Thyroid gland (tissue), 4 donors: ENCODE data around the gene CREB3. TPM values are rescaled to one million over a fixed set of nuclear protein-coding genes. Genes with fewer than 3 reads are reported as not detected.
A peak's percentile ranks its signal among the peaks of the same experiment; 100 is the strongest.

Source experiments
- DNase-seq, 2 donors: peaks; one replicate each; pipeline ENCODE4 v3.0.0-alpha.2; 2019
- H3K27ac ChIP-seq, 3 donors: fragments of 200-600 bp; sonication (generic); 1 replicate in 2 of 3; 2 replicates in 1 of 3; pipeline ENCODE4 v1.5.1; 2016 to 2019; ENCODE audit warnings: mild to moderate bottlenecking in 1 of 3, moderate library complexity in 1 of 3
- H3K27me3 ChIP-seq: fragments of 200-600 bp; sonication (generic); one replicate; pipeline ENCODE4 v1.5.1; 2019
- H3K36me3 ChIP-seq, 2 donors: fragments of 200-600 bp; sonication (generic); one replicate each; pipeline ENCODE4 v1.5.1; 2016 to 2019
- H3K4me1 ChIP-seq, 2 donors: fragments of 200-600 bp; sonication (generic); one replicate each; pipeline ENCODE4 v1.5.1; 2017 to 2019
- H3K4me3 ChIP-seq, 3 donors: fragments of 200-600 bp; sonication (generic); replicated peaks in 1 of 3; 1 replicate in 2 of 3; 2 replicates in 1 of 3; pipeline ENCODE4 v1.5.1; 2016; ENCODE audit warnings: mild to moderate bottlenecking in 1 of 3
- H3K9me3 ChIP-seq: fragments of 200-600 bp; sonication (generic); one replicate; pipeline ENCODE4 v1.5.1; 2017
- CTCF ChIP-seq, 6 experiments: fragments of 200-600 bp in 3 of 6; fragments of 450-650 bp in 3 of 6; sonication (generic) in 3 of 6; IDR thresholded peaks; one replicate each; pipeline ENCODE4 v1.5.1; 2016 to 2019; ENCODE audit warnings: antibody characterized with exemption in 6 of 6, mild to moderate bottlenecking in 2 of 6, inconsistent platforms in 1 of 6, moderate library complexity in 1 of 6
- POLR2A ChIP-seq, 2 donors: fragments of 450-650 bp; IDR thresholded peaks; one replicate each; pipeline ENCODE4 v1.6.1; 2017; ENCODE audit warnings: antibody characterized with exemption in 2 of 2, mild to moderate bottlenecking in 2 of 2, moderate library complexity in 1 of 2
- WGBS, 2 donors: methylation state at CpG; one replicate each; pipeline ENCODE4 v1.1.5; 2017; 5-methylcytosine and 5-hydroxymethylcytosine counted together
- intact Hi-C: fragments of 100-400 bp; cut with DNase I; formaldehyde crosslinking; loops from one replicate; pipeline ENCODE4 v1.15.1; 2023
- total RNA-seq, 4 donors: library from RNA; depleted of rRNA; stranded (reverse); fragments of >200 nt; gene quantifications; one replicate each; pipeline ENCODE4 v1.2.3, GENCODE V29; 2016

Gene CREB3
- total RNA-seq, 4 donors from 2014 or later: 44.9 to 73.0 (median 51.3) TPM

- no peak for TF ChIP-seq POLR2A (IDR thresholded peaks at IDR 0.05)
- TF ChIP-seq CTCF (IDR thresholded peaks at IDR 0.05): no peak
- H3K4me3 ChIP-seq: no peak overlapping the region
- H3K36me3 ChIP-seq: peaks cover 98 to 99% of the 10 kb centered on the region in 2 donors
- DNase-seq: no peak
- H3K27me3 ChIP-seq: no peaks in the 10 kb centered on the region
- no peaks in the 10 kb centered on the region for H3K4me1 ChIP-seq
- H3K27ac ChIP-seq: no peak overlapping the region
- WGBS, 2 donors: 95 to 100% methylated on average over 4 of the region's 4 CpGs
- intact Hi-C loops: no loop called here
- H3K9me3 ChIP-seq: no peaks in the 10 kb centered on the region
Measured at GRCh38 chr9:35719546-35719945, 12.9 kb upstream of the CREB3 start.

- TF ChIP-seq CTCF (IDR thresholded peaks at IDR 0.05): no peak
- TF ChIP-seq POLR2A (IDR thresholded peaks at IDR 0.05): no peak
- H3K9me3 ChIP-seq: no peaks in the 10 kb centered on the region
- H3K36me3 ChIP-seq: peaks cover 66 to 70% of the 10 kb centered on the region in 2 donors
- no peak for DNase-seq
- intact Hi-C loops: no loop called here
- H3K4me1 ChIP-seq: peaks cover 10 to 16% of the 10 kb centered on the region in 2 donors
- H3K4me3 ChIP-seq: no peak overlapping the region
- no peaks in the 10 kb centered on the region for H3K27me3 ChIP-seq
- no peak overlapping the region for H3K27ac ChIP-seq
- 88 to 96% methylated on average over 2 of the region's 2 CpGs for WGBS, 2 donors
Measured at GRCh38 chr9:35723426-35723825, 9.0 kb upstream of the CREB3 start.

- DNase-seq: no peak
- 94% methylated on average over 8 of the region's 8 CpGs for WGBS, 2 donors
- Histone ChIP-seq H3K27me3 (no peaks in the 10 kb centered on the region), H3K36me3 (peaks cover 61 to 66% of the 10 kb centered on the region in 2 donors), H3K4me3 (no peak overlapping the region), H3K9me3 (no peaks in the 10 kb centered on the region), H3K27ac (no peak overlapping the region), H3K4me1 (peaks cover 14 to 20% of the 10 kb centered on the region in 2 donors)
- no peak for TF ChIP-seq POLR2A (IDR thresholded peaks at IDR 0.05)
- TF ChIP-seq CTCF (IDR thresholded peaks at IDR 0.05): no peak
- intact Hi-C loops: no loop called here
Measured at GRCh38 chr9:35723908-35724307, 8.6 kb upstream of the CREB3 start.

- no peaks in the 10 kb centered on the region for H3K9me3 ChIP-seq
- H3K36me3 ChIP-seq: peaks cover 47 to 51% of the 10 kb centered on the region in 2 donors
- intact Hi-C loops: loop anchor here (5.0 kb wide), 1 partner anchor 73 kb away; the partner anchor contains the start of gene SIT1
- no peaks in the 10 kb centered on the region for H3K27me3 ChIP-seq
- no peak overlapping the region for H3K4me3 ChIP-seq
- H3K27ac ChIP-seq: no peak overlapping the region
- WGBS, 2 donors: 97 to 98% methylated on average over 10 to 11 of the region's 11 CpGs
- TF ChIP-seq CTCF (IDR thresholded peaks at IDR 0.05) (no peak), POLR2A (IDR thresholded peaks at IDR 0.05) (no peak)
- peaks cover 27 to 35% of the 10 kb centered on the region in 2 donors for H3K4me1 ChIP-seq
- no peak for DNase-seq
Measured at GRCh38 chr9:35725362-35725761, 7.1 kb upstream of the CREB3 start.

GRCh38 chr9:35726931-35727330 is 5.5 kb upstream of the CREB3 start:
- Histone ChIP-seq H3K36me3 (peaks cover 31 to 35% of the 10 kb centered on the region in 2 donors), H3K4me3 (no peak overlapping the region), H3K4me1 (peaks cover 35 to 44% of the 10 kb centered on the region in 2 donors), H3K27ac (peak overlapping the region; percentile 44 to 59 (median 52)), H3K9me3 (no peaks in the 10 kb centered on the region), H3K27me3 (no peaks in the 10 kb centered on the region)
- intact Hi-C loops: loop anchor here (5.0 kb wide), 1 partner anchor 75 kb away; the partner anchor contains the start of gene SIT1
- WGBS, 2 donors: 48 to 53% methylated on average over 3 of the region's 3 CpGs
- peak; percentile 31 to 41 for DNase-seq
- TF ChIP-seq CTCF (IDR thresholded peaks at IDR 0.05) (no peak), POLR2A (IDR thresholded peaks at IDR 0.05) (no peak)
